ENCODE results near the gene NSD1.
A peak's percentile ranks its signal among the peaks of the same experiment; 100 is the strongest.

Gene NSD1

DNA sequence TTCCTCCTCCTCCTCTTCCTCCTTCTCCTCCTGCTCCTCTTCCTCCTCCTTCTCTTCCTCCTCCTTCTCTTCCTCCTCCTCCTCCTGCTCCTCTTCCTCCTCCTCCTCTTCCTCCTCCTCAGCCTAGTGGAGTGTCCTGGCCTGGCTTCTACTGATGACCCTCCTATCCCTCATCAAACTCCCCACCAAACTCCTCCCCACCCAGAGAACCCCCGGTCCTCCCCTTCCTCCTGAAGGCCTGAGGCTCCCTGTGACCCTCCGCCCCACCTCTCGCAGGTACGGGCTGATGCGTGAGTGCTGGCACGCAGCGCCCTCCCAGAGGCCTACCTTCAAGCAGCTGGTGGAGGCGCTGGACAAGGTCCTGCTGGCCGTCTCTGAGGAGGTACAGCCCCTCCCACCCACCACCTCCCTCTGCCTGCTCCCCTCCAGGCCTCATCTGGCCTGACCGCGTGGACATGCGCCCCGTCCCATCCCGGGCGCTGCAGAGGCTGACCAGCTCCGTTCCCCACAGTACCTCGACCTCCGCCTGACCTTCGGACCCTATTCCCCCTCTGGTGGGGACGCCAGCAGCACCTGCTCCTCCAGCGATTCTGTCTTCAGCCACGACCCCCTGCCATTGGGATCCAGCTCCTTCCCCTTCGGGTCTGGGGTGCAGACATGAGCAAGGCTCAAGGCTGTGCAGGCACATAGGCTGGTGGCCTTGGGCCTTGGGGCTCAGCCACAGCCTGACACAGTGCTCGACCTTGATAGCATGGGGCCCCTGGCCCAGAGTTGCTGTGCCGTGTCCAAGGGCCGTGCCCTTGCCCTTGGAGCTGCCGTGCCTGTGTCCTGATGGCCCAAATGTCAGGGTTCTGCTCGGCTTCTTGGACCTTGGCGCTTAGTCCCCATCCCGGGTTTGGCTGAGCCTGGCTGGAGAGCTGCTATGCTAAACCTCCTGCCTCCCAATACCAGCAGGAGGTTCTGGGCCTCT lies 36.3 kb upstream of the NSD1 start:
- DNase-seq (ENCODE audit: low spot score): no peak

DNA sequence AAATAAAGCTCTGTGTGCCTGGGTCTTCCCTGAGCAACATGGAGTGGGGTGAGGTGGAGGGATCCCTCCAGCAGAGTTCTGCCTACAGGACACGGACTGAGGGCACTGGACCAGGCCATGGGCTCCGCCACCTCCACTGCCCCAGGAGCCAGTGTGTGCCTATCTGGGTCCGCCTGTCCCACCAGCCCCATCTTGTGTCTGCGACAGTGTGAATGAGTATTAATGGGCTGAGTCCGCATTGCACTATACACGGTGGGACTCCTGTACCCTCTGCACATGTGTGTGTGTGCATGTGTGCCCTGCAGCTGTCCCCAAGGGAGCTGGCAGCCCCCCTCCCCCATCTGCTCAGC lies 35.5 kb upstream of the NSD1 start:
- DNase-seq (ENCODE audit: low spot score): no peak

DNA sequence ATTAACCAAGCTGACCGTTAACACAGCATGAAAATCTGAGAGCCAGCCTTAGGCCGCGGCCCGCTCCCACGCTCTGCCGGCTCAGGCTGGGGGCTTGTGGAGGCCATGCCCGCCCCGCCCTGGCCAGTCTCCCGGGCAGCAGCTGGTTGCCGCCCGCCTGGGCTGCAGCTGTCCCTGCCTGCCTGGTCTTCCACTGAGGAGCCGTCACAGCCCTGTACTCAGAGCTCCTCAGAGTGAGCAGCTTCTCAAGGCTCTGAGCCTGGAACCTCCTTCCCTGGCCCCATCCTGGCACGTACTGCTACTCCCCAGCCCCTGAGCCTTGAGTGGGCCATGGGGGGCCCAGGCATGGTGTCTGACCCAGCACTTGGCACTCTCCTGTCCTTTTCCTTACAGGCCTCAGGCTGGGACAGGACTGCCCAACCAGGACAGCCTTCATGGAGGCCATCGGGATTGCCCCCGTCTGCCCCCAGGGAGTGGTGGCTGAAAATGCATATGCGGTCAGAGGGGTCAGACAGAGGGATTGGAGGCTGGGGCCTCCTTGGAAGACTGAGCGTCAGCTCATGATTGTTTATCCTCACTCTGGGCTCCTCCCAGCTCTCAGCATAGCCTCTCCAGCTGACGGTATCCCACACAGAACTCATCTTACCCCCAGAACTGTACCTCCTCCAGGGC lies 35.0 kb upstream of the NSD1 start:
- no peak for DNase-seq (ENCODE audit: low spot score)

DNA sequence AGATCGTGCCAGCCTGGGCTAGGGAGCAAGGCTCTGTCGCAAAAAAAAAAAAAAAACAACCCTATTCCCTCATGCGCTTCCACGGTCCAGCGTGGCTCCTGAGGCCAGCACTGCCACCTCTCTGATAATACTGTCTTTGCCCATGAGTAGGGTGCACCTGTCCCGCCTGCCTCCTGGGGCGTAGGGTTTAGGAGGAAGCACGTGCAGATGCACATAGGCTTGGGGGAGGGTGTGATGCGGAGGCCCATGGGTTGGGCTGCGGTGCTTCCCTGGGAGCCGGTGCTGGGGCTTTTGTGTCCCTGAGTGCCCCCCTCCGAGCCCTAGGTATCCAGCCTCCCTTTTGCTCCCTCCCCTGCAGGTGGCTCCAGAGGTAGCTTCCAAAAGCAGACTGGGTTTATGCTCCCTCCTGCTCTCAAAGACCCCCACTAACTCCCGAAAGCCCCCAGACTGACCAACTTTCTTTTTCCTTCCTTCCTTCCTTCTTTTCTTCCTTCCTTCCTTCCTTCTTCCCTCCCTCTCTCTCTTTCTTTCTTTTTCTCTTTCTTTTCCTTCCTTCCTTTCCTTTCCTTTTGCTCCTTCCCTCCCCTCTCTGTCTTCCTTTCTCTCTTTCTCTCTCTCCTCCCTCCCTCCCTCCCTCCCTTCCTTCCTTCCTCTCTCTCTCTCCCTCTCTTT lies 34.0 kb upstream of the NSD1 start:
- DNase-seq (ENCODE audit: low spot score): peak; percentile 59

DNA sequence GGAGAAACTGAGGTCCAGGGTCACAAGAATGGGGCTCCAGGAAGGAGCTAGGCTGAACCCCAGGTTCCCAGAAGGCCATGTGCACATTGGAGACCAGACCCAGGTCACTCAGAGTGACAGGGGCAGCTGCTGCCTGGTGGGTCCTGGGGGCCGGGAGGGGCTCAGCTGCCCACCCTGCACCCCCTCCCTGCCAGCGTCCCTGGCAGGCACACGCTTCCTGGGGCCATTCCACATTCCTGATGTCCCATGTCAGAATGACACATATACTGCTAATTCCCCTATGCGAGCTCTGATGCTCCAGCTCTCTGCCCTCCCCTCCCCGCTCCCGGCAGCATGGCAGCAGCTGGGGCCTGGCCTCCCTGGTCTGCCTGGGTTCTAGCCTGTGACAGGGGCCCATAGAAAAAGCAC lies 32.9 kb upstream of the NSD1 start:
- DNase-seq (ENCODE audit: low spot score): no peak

DNA sequence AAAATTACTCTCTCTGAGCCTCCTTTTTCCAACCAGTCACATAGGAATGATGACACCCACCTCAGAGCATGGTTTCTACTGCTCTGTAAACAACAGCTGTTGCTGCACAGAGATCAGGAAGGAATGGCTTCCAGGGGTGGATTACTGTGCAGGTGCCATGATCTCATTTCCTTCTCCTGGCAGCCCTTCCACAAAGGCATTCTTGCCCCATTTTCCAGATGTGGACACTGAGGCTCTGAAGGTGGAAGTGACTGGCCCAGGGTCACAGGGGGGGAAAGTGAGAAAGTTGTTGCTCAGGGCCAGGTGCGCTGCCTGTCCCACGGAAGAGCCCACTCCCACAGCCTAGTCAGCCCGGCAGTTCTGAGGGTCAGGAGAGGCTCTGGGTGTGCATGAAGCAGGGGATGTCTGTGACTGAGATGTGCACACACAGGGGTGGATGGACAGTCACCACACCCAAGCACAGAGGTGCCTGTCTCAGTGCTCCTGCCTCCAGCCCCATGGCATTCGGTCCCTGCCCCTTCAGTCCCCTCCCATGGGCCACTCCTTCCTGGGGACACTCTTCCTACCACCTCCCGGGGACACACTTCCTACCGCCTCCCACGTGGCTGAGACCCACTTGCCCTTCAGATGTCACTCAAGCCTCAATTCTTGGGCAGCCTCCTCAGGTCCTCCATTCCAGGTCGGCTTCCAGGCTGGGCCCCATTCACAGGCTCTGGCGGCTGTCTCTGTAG lies 29.9 kb upstream of the NSD1 start:
- DNase-seq (ENCODE audit: low spot score): no peak

DNA sequence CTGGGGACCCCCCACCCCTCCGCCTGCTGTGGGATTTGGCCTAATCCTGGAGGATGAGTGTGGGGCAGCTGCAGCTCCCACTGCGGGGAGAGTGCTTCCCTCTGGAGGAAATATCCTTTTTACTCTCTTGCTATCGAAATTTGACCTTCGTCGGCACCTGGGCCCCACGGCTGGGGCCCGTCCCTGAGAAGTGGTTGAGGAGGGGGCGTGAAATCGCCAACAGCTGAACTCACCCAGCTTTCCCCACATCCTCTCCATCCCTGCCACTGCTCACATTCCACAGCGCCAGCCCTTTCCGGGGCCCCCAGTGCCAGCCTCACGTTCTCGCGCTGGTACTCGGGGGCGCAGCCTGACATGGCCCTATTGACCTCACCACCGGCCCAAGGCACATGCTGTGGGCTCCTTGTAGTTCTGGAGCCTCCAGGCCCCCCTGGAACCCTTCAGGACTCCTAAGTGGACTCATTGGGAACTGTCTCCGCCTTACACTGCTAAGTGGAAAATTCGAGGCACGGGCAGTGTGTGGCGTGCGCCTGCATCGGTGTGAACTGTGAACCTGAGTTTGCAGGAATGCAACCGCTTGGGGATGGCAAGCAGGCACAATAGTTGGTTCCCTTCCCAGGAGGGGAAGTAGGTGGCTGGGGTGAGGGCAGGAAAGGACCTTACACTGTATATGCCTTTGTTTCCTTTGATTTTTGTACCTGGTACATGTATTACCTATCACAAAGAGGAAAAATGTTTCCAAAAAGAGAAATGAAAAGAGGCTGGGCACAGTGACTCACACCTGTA lies 27.7 kb upstream of the NSD1 start:
- DNase-seq (ENCODE audit: low spot score): no peak

DNA sequence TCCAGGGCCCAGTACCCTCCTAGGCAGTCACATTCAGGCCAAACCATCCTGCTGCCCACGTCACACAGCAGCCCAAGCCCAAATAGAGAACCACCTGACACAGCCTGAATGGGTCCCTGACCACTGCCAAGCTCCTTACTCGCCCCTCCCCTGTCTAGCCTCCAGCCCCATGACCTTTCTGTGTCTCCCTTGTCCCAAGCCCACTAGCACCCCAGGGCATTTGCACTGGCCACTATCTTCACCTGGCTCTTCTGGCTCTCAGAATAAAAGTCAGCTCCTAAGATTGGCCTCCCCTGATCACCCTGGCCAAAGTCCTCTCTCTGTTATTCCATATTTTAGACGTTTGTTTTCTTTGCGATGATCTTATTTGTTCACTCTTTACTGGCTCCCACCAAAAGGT lies 26.4 kb upstream of the NSD1 start:
- DNase-seq (ENCODE audit: low spot score): no peak

DNA sequence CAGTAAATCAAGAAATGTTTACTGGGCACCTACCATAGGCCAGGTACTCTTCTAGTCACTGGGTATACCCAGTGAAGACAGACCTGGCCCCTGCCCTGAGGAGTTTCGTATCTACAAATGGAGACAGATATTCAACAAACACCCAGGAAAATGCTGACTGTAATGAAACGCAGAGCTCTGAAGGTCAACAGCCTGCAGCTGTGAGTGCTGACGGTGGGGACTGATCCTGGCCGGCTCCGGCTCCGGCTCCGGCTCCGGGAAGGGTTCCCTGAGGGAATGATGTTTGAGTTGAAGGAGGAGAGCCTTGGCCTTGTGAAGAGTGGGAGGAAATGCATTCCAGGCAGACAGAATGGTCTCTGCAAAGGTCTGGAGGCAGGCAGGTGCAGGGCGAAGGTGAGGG lies 23.8 kb upstream of the NSD1 start:
- no peak for DNase-seq (ENCODE audit: low spot score)

DNA sequence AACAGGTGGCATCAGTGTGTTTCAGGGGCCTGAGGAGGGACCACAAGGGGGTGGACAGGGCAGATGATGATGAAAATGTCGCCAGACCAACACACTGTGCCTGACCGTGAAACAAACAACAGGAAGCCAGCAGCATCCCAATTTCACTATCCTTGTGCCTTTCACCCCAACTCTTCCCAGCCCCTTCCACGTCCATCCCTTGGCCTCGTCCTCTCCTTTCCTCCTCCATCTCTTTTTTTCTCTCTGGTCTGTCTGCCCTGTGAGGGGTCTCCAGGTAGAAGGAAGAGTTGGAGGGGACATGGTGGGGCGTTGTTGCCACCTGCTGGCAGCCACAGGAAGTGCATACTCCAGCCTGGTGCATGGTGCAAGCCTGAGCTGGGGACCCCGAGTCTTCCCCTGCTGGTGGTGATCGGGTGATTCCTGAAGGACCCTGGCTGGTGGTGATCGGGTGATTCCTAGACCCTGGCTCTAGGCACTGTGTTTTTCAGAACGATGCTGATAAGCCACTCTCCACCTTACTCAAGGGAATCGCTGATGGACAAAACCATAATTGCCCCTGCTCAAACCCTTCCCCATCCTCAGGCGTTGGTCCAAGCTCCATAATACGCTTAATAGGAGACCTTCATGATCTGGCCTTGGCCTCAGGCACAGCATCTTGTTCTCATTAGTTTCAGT lies 21.7 kb upstream of the NSD1 start:
- peak; percentile 62 for DNase-seq (ENCODE audit: low spot score)

DNA sequence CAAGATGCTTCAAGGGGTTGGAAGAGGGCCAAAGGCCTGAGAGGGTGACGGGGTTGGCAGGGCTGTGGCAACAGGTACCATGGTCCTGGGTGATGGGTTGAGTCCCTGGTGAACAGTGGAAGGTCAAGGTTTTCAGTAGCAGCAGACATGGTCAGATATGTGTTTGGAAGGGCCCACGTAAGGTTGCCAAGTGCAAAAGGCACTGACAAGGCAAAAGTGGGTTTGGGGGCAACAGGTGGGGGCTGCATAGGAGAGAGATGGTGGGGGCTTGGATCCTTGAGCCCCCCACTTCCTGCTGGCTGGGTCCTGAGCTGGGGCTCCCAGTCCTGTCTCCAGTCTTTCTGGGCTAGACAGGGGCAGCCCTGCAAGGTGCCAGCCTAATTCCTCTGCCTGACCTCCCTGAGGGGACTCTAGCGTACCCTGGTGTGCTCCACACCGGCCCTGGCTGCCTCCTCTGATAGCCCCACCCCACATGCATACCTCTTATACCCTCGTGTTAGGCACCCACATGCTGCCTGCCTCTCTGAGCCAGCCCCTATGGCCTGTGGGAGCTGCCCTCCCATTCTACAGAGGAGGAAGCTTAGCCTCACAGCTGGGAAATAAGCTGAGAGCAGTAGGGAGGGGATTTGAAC lies 20.9 kb upstream of the NSD1 start:
- DNase-seq (ENCODE audit: low spot score): no peak

DNA sequence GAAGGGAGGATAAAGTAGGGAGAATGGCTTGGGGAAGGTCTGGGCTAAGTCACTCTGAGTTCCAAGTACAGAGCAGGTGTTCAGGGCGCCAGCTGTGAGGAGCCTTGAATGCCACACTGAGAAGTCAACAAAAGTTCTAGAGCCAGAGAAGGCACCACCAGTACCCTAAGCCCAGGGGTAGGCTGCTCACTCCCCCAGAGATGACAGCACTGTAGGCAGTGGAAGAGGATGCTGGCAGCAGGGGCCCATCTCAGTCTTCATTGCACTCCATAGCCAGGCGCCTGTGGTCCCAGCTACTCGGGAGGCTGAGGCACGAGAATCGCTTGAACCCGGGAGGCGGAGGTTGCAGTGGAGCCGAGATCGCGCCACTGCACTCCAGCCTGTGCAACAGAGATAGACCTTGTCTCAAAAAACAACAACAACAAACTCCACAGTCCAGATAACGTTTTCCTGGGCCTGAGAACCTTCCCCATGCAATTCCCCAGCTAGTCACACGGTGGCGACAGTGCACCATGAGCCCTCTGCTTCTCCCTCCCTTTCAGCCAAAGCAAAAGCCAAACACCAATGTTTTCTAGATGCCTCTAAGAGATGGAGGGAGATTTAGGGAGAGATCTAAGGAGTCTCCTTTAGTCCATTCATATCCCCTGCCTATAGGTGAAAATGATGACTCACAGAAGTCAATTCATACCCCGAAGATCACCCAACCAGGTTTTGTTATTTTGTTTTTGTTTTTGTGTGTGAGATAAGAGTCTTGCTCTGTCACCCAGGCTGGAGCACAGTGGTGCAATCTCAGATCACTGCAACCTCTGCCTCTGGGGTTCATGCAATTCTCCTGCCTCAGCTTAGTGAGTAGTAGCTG lies 19.8 kb upstream of the NSD1 start:
- peak; percentile 77 for DNase-seq (ENCODE audit: low spot score)

DNA sequence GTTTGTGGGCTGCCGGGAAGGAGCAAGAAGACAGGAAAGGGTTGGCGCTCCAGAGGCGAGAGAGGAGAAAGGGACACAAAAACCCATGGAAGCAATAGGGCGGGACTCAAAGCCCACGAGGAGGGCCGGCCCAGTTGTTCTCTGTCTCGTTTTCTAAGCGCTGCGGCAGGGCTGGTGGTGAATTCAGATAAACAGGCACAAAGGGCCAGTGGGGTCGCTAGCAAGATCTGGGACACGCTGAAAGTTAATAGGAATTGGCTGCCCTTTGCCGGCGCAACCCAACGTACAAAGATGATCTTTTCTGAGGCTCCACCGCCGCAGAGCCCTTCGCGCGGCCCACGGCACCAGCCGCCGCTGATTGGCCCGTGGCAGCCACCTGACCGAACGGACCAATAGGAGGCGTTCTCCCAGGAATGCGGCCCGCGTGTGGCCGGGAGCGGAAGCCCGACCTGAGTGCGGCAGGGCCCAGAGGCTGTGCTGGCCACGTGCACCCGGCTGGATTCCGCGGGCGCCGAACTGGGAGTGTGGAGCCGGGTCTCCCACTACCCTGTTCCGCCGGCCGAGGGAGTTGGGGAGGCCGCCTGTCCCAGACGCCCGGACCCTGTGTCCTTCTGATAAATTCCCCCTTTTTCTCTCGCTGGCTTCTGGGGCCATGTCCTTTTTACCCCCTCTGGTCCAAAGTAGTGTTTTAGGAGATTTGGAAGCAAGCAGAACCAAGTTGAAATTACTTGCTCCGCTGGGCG lies 16.8 kb upstream of the NSD1 start:
- DNase-seq (ENCODE audit: low spot score): no peak

DNA sequence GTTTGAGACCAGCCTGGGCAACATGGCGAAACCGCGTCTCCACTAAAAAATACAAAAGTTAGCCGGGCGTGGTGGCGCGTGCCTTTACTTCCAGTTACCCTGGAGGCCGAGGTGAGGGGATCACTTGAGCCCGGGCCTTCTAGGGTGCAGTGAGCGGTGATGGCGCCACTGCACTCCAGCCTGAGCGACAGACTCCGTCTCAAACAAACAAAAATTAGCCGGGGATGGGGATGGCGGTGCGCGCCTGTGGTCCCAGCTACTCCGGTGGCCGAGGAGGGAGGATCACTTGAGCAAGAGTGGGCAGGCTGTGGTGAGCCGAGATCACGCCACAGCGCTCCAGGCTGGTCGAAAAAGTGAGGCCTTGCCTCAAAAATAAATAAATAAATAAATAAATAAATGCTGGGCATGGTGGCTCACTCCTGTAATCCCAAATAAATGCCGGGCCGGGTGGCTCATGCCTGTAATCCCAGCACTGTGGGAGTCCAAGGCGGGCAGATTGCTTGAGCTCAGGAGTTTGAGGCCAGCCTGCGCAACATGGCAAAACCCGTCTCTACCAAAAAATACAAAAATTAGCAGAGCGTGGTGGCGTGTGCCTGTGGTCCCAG lies 16.0 kb upstream of the NSD1 start:
- no peak for DNase-seq (ENCODE audit: low spot score)

DNA sequence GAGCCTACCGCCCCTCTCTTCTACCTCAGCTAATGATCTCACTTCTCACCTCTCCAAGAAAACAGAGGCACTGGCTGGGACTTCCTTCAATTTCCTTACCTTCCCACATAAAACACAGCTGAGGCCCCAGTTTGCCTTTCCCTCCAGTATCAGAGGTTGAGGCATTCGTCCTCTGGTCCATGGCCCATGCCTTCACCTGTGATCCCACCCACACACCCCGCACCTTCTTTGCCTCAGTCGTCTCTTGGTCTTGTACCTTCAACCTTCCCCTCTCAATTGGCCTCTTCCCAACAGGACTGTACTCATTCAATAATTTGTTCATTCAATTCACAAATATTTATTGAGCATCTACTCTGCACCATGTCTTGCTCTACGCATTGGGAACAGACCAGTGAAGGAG lies 11.0 kb upstream of the NSD1 start:
- no peak for DNase-seq (ENCODE audit: low spot score)

DNA sequence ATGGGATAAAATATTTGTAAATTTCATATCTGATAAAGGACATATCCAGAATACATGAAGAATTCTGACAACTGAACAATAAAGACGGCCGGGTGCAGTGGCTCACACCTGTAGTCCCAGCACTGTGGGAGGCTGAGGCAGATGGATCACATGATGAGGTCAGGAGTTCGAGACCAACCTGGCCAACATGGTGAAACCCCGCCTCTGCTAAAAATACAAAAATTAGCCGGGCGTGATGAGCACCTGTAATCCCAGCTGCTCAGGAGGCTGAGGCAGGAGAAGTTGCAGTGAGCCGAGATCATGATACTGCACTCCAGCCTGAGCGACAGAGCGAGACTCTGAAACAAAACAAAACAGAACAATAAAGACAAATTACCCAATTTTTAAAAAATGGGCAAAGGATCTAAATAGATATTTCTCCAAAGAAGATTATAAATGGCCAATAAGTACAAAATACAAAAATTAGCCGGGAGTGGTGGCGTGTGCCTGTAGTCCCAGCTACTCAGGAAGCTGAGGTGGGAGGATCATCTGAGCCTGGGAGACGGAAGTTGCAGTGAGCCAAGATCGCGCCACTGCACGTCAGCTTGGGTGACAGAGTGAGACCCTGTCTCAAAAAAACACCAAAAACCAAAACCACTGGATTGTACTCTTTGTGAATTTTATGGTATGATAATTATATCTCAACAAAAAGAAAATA lies 9.6 kb upstream of the NSD1 start:
- DNase-seq (ENCODE audit: low spot score): no peak

DNA sequence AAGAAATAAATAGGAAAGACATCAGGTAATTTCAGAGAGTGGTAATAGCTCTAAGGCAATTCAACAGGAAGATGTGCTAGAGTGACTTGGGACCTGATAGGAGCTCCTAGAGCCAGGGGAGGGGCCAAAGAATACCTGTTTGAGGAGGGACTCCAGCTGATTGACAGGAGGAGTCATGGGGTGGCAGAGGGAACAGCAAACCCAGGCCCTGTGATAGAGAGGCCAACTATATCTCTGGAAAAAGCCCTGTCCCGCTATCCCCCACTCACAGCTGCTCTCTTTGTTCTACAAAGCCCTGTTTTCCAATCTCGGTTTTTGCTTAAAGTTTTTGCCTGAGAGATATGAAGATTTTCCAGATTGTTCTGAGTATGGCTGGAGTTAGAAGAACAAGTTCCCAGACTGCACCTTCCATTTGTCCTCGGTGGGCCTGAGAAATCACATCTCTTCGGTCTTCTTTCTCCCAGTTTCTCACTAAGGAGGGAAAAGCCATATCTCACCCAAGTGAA lies 9.0 kb upstream of the NSD1 start:
- no peak for DNase-seq (ENCODE audit: low spot score)

DNA sequence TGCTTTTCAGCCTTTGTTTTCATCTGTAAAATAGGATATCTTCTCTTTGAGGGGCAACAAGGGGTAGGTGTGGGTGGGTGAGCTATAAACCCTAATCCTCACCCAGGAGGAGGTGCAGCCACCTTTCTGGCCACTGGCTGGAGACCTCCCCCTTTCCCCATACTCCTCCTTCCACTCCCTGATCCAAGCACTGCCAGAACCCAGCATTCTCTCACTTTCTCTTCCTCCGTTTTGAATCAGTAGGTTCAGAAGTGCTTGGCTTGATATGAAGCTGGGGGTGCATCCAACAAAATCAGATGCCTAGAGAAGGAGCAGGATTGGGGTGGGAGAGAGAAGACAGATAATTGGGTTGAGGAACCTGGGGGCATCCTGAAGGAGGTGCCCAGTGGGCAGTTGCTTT lies 6.8 kb upstream of the NSD1 start:
- no peak for DNase-seq (ENCODE audit: low spot score)
